Testis (tissue), 3 donors: ENCODE data around the gene FRMPD4. TPM values are rescaled to one million over a fixed set of nuclear protein-coding genes. Genes with fewer than 3 reads are reported as not detected.

ENCODE experiments used
- DNase-seq: peaks from one replicate; pipeline ENCODE4 v3.0.0-alpha.2; 2019
- H3K27ac ChIP-seq, 2 donors: fragments of 200-600 bp; sonication (generic); one replicate each; pipeline ENCODE4 v1.5.1; 2019
- H3K27me3 ChIP-seq: fragments of 200-600 bp; sonication (generic); one replicate; pipeline ENCODE4 v1.5.1; 2019
- H3K36me3 ChIP-seq: fragments of 200-600 bp; sonication (generic); one replicate; pipeline ENCODE4 v1.5.1; 2017; ENCODE audit warnings: low read depth; ENCODE audit errors: missing control alignments
- H3K4me1 ChIP-seq: fragments of 200-600 bp; sonication (generic); one replicate; pipeline ENCODE4 v1.5.1; 2019
- H3K4me3 ChIP-seq, 2 donors: fragments of 200-600 bp; sonication (generic); one replicate each; pipeline ENCODE4 v1.5.1; 2017 to 2019
- H3K9me3 ChIP-seq: fragments of 200-600 bp; sonication (generic); one replicate; pipeline ENCODE4 v1.5.1; 2017
- CTCF ChIP-seq, 3 experiments: fragments of 450-650 bp in 2 of 3; fragments of 200-600 bp in 1 of 3; sonication (generic) in 1 of 3; IDR thresholded peaks; one replicate each; pipeline ENCODE4 v1.5.1; 2016 to 2019; ENCODE audit warnings: antibody characterized with exemption in 3 of 3, mild to moderate bottlenecking in 2 of 3, moderate library complexity in 1 of 3
- POLR2A ChIP-seq: fragments of 450-650 bp; IDR thresholded peaks from one replicate; pipeline ENCODE4 v1.6.1; 2017; ENCODE audit warnings: antibody characterized with exemption, mild to moderate bottlenecking, moderate library complexity
- WGBS, 2 donors: methylation state at CpG; one replicate each; pipeline ENCODE4 v1.1.5; 2018; 5-methylcytosine and 5-hydroxymethylcytosine counted together
- intact Hi-C: fragments of 100-400 bp; cut with DNase I; formaldehyde crosslinking; loops from one replicate; pipeline ENCODE4 v1.15.1; 2023; ENCODE audit warnings: low total_unique reads
- polyA plus RNA-seq: library from polyadenylated mRNA; stranded (reverse); fragments of 350-450 nt; fragmentation: Illumina TruSeq; extraction: RNeasy Lipid Tissue Mini Kit (QIAGEN cat#74804); gene quantifications from one replicate; pipeline ENCODE4 v1.2.3, GENCODE V29; 2014; ENCODE audit warnings: low read depth, low replicate concordance; ENCODE audit not compliant: insufficient read depth
- total RNA-seq, 2 donors: library from RNA; depleted of rRNA; stranded (reverse); fragments of >200 nt; gene quantifications; one replicate each; pipeline ENCODE4 v1.2.3, GENCODE V29; 2016

Gene FRMPD4
- total and polyA plus RNA-seq, 3 donors from 2014 or later = 1.1 to 1.6 (median 1.3) TPM

GRCh38 chrX:12225107-12225506, 86.8 kb downstream of the FRMPD4 start:
- intact Hi-C loops = no loop called here
- H3K36me3 ChIP-seq = no peaks in the 10 kb centered on the region
- H3K27ac ChIP-seq = no peak overlapping the region
- H3K4me1 ChIP-seq = no peaks in the 10 kb centered on the region
- DNase-seq = no peak
- no peaks in the 10 kb centered on the region for H3K27me3 ChIP-seq
- H3K9me3 ChIP-seq = no peaks in the 10 kb centered on the region
- no peak overlapping the region for H3K4me3 ChIP-seq
- 92 to 94% methylated on average over 1 of the region's 1 CpG for WGBS, 2 donors
- TF ChIP-seq CTCF (IDR thresholded peaks at IDR 0.05) = no peak
- TF ChIP-seq POLR2A = no peak

GRCh38 chrX:12227412-12228041, 89.3 kb downstream of the FRMPD4 start:
- no peak for DNase-seq
- Histone ChIP-seq H3K36me3 (no peaks in the 10 kb centered on the region), H3K27me3 (no peaks in the 10 kb centered on the region), H3K27ac (no peak overlapping the region), H3K4me1 (no peaks in the 10 kb centered on the region), H3K4me3 (no peak overlapping the region), H3K9me3 (no peaks in the 10 kb centered on the region)
- intact Hi-C loops = no loop called here
- 78 to 89% methylated on average over 1 to 2 of the region's 2 CpGs for WGBS, 2 donors
- no peak for TF ChIP-seq CTCF (IDR thresholded peaks at IDR 0.05)
- no peak for TF ChIP-seq POLR2A

GRCh38 chrX:12228862-12229261, 90.6 kb downstream of the FRMPD4 start:
- no peak for DNase-seq

GRCh38 chrX:12229986-12230385, 91.7 kb downstream of the FRMPD4 start:
- no peak for DNase-seq
- TF ChIP-seq CTCF (IDR thresholded peaks at IDR 0.05) = no peak
- TF ChIP-seq POLR2A = no peak
- intact Hi-C loops = no loop called here
- Histone ChIP-seq H3K4me1 (no peaks in the 10 kb centered on the region), H3K36me3 (no peaks in the 10 kb centered on the region), H3K27ac (no peak overlapping the region), H3K9me3 (no peaks in the 10 kb centered on the region), H3K4me3 (no peak overlapping the region), H3K27me3 (no peaks in the 10 kb centered on the region)
- WGBS, 2 donors = 92 to 97% methylated on average over 2 of the region's 2 CpGs

More at GRCh38 chrX:12228862-12229261, 90.6 kb downstream of the FRMPD4 start:
- intact Hi-C loops = no loop called here
- H3K4me1 ChIP-seq = no peaks in the 10 kb centered on the region
- no peaks in the 10 kb centered on the region for H3K27me3 ChIP-seq
- H3K9me3 ChIP-seq = no peaks in the 10 kb centered on the region
- 67 to 77% methylated on average over 4 of the region's 4 CpGs for WGBS, 2 donors
- no peak for TF ChIP-seq POLR2A
- TF ChIP-seq CTCF (IDR thresholded peaks at IDR 0.05) = no peak
- H3K27ac ChIP-seq = no peak overlapping the region
- no peak overlapping the region for H3K4me3 ChIP-seq
- no peaks in the 10 kb centered on the region for H3K36me3 ChIP-seq
